Smooth muscle cell (in vitro differentiated cells): ENCODE results near the gene S100A9. TPM values are rescaled to one million over a fixed set of nuclear protein-coding genes. Genes with fewer than 3 reads are reported as not detected.

Source experiments
- DNase-seq: peaks from one replicate; lab custom pipeline; 2025; ENCODE audit not compliant: unreplicated experiment; lab: John Stamatoyannopoulos, UW
- H2AFZ ChIP-seq: fragments of 200-600 bp; sonication (generic); 2 replicates; pipeline ENCODE4 v1.6.0; 2016; ENCODE audit warnings: antibody characterized with exemption, low read depth, mild to moderate bottlenecking
- H3F3A ChIP-seq: fragments of 200-600 bp; sonication (generic); 2 replicates; pipeline ENCODE4 v1.6.0; 2017; ENCODE audit warnings: antibody characterized with exemption, low read depth
- H3K27ac ChIP-seq: fragments of 200-600 bp; sonication (generic); 2 replicates; pipeline ENCODE4 v1.5.1; 2016; ENCODE audit warnings: low read depth, mild to moderate bottlenecking
- H3K27me3 ChIP-seq: fragments of 200-600 bp; sonication (generic); 2 replicates; pipeline ENCODE4 v1.6.1; 2016; ENCODE audit warnings: low read depth, mild to moderate bottlenecking
- H3K36me3 ChIP-seq: fragments of 200-600 bp; sonication (generic); 2 replicates; pipeline ENCODE4 v1.5.1; 2016; ENCODE audit warnings: low read depth
- H3K4me1 ChIP-seq: fragments of 200-600 bp; sonication (generic); 2 replicates; pipeline ENCODE4 v1.5.1; 2016; ENCODE audit warnings: low read depth
- H3K4me2 ChIP-seq: fragments of 200-600 bp; sonication (generic); 2 replicates; pipeline ENCODE4 v1.6.0; 2016; ENCODE audit warnings: mild to moderate bottlenecking
- H3K4me3 ChIP-seq: fragments of 200-600 bp; sonication (generic); 2 replicates; pipeline ENCODE4 v1.5.1; 2016; ENCODE audit warnings: mild to moderate bottlenecking
- H3K79me2 ChIP-seq: fragments of 200-600 bp; sonication (generic); 2 replicates; pipeline ENCODE4 v1.6.0; 2016; ENCODE audit warnings: low read depth, mild to moderate bottlenecking
- H3K9ac ChIP-seq: fragments of 200-600 bp; sonication (generic); 2 replicates; pipeline ENCODE4 v1.6.0; 2016; ENCODE audit warnings: low read depth
- H3K9me3 ChIP-seq: fragments of 200-600 bp; sonication (generic); replicated peaks from 2 replicates; pipeline ENCODE4 v1.5.1; 2016; ENCODE audit warnings: low read depth
- H4K20me1 ChIP-seq: fragments of 200-600 bp; sonication (generic); 2 replicates; pipeline ENCODE4 v1.6.0; 2016; ENCODE audit warnings: low read depth
- CTCF ChIP-seq: fragments of 200-600 bp; sonication (generic); IDR thresholded peaks from 2 replicates; pipeline ENCODE4 v1.5.1; 2017; ENCODE audit warnings: borderline replicate concordance, mild to moderate bottlenecking, antibody characterized with exemption; ENCODE audit not compliant: insufficient read depth, poor library complexity, severe bottlenecking
- WGBS: methylation state at CpG from one replicate; pipeline ENCODE4 v1.1.7; 2016; ENCODE audit warnings: low lambda C conversion rate; 5-methylcytosine and 5-hydroxymethylcytosine counted together
- polyA plus RNA-seq: library from polyadenylated mRNA; unstranded; fragments of >200 nt; fragmentation: Nextera tagmentation; extraction: Ambion mirVana; gene quantifications from 2 replicates; pipeline ENCODE4 v1.2.1, GENCODE V29; 2016
- total RNA-seq: library from RNA; depleted of rRNA; stranded (reverse); fragments of >200 nt; gene quantifications from 2 replicates; pipeline ENCODE4 v1.2.3, GENCODE V29; 2014

S100A9 gene
- total and polyA plus RNA-seq, 2 experiments from 2014 or later = 81.9 to 197 TPM

- H3K79me2 ChIP-seq = no peaks in the 10 kb centered on the region
- no peaks in the 10 kb centered on the region for H3K9me3 ChIP-seq
- H3K27ac ChIP-seq = no peak overlapping the region
- 77% methylated on average over 7 of the region's 7 CpGs for WGBS
- H3K4me2 ChIP-seq = no peak overlapping the region
- no peak overlapping the region for H2AFZ ChIP-seq
- no peaks in the 10 kb centered on the region for H4K20me1 ChIP-seq
- H3K9ac ChIP-seq = no peak overlapping the region
- no peak overlapping the region for H3K4me3 ChIP-seq
- H3K4me1 ChIP-seq = no peaks in the 10 kb centered on the region
- no peak for DNase-seq
- H3K27me3 ChIP-seq = peaks cover 14% of the 10 kb centered on the region
- H3K36me3 ChIP-seq = no peaks in the 10 kb centered on the region
- no peaks in the 10 kb centered on the region for H3F3A ChIP-seq
- peak; percentile 34 for TF ChIP-seq CTCF
Observed at GRCh38 chr1:153353226-153353947, 4.3 kb upstream of the S100A9 start.

- Histone ChIP-seq H3F3A (no peaks in the 10 kb centered on the region), H3K27ac (no peak overlapping the region), H3K4me2 (no peak overlapping the region), H3K4me3 (no peak overlapping the region), H3K36me3 (no peaks in the 10 kb centered on the region), H2AFZ (no peak overlapping the region), H3K79me2 (no peaks in the 10 kb centered on the region), H3K9ac (no peak overlapping the region), H3K9me3 (no peaks in the 10 kb centered on the region), H3K4me1 (no peaks in the 10 kb centered on the region), H3K27me3 (peaks cover 14% of the 10 kb centered on the region), H4K20me1 (no peaks in the 10 kb centered on the region)
- WGBS = 79% methylated on average over 8 of the region's 8 CpGs
- DNase-seq = no peak
- TF ChIP-seq CTCF = no peak
Observed at GRCh38 chr1:153354515-153355193, 3.0 kb upstream of the S100A9 start.

GRCh38 chr1:153355445-153356071, 2.1 kb upstream of the S100A9 start:
- H4K20me1 ChIP-seq = no peaks in the 10 kb centered on the region
- H3K27ac ChIP-seq = no peak overlapping the region
- no peaks in the 10 kb centered on the region for H3K9me3 ChIP-seq
- H3K4me1 ChIP-seq = no peaks in the 10 kb centered on the region
- no peaks in the 10 kb centered on the region for H3K79me2 ChIP-seq
- no peak overlapping the region for H3K4me3 ChIP-seq
- no peaks in the 10 kb centered on the region for H3K36me3 ChIP-seq
- 46% methylated on average over 10 of the region's 10 CpGs for WGBS
- TF ChIP-seq CTCF = peak; percentile 34
- no peaks in the 10 kb centered on the region for H3F3A ChIP-seq
- no peak overlapping the region for H2AFZ ChIP-seq
- H3K27me3 ChIP-seq = peaks cover 7% of the 10 kb centered on the region
- no peak for DNase-seq
- H3K4me2 ChIP-seq = no peak overlapping the region
- H3K9ac ChIP-seq = no peak overlapping the region
